Mesendoderm (in vitro differentiated cells): ENCODE results near the gene PRPF40A.

Experiments used
- DNase-seq: peaks from one replicate; pipeline ENCODE4 v3.0.0; 2013
- H2AK5ac ChIP-seq: 2 replicates; pipeline ENCODE4 v1.6.1; 2013; ENCODE audit warnings: low read length, inconsistent platforms
- H2BK120ac ChIP-seq: 2 replicates; pipeline ENCODE4 v1.6.1; 2013; ENCODE audit warnings: low read depth, mild to moderate bottlenecking, low read length, moderate library complexity, mixed read lengths
- H2BK15ac ChIP-seq: replicated peaks from 2 replicates; pipeline ENCODE4 v1.6.1; 2013; ENCODE audit warnings: low read depth, mild to moderate bottlenecking, moderate library complexity
- H2BK5ac ChIP-seq: 2 replicates; pipeline ENCODE4 v1.6.1; 2013; ENCODE audit warnings: low read length, inconsistent platforms
- H3K18ac ChIP-seq: 2 replicates; pipeline ENCODE4 v1.6.1; 2013; ENCODE audit warnings: mild to moderate bottlenecking, low read length, mixed read lengths
- H3K23ac ChIP-seq: one replicate; pipeline ENCODE4 v1.6.1; 2013; ENCODE audit warnings: low read length
- H3K27ac ChIP-seq: 2 replicates; pipeline ENCODE4 v1.5.1; 2013; ENCODE audit warnings: low read depth, mild to moderate bottlenecking, inconsistent platforms, low read length, moderate library complexity
- H3K27me3 ChIP-seq: 2 replicates; pipeline ENCODE4 v1.6.1; 2013; ENCODE audit warnings: low read length, control low read depth, mild to moderate bottlenecking, inconsistent platforms; ENCODE audit not compliant: insufficient read depth, poor library complexity
- H3K36me3 ChIP-seq: 2 replicates; pipeline ENCODE4 v1.6.1; 2013; ENCODE audit warnings: low read length, inconsistent platforms; ENCODE audit not compliant: control insufficient read depth, insufficient read depth
- H3K4ac ChIP-seq: one replicate; pipeline ENCODE4 v1.6.1; 2013; ENCODE audit warnings: low read depth, mild to moderate bottlenecking, low read length, moderate library complexity
- H3K4me1 ChIP-seq: 2 replicates; pipeline ENCODE4 v1.6.1; 2013; ENCODE audit warnings: low read depth, low read length, inconsistent platforms; ENCODE audit not compliant: control insufficient read depth
- H3K4me2 ChIP-seq: 2 replicates; pipeline ENCODE4 v1.6.1; 2013; ENCODE audit warnings: low read length
- H3K4me3 ChIP-seq: 2 replicates; pipeline ENCODE4 v1.5.1; 2013; ENCODE audit warnings: mild to moderate bottlenecking, low read length
- H3K56ac ChIP-seq: one replicate; pipeline ENCODE4 v1.6.1; 2013; ENCODE audit warnings: low read length
- H3K79me1 ChIP-seq: 2 replicates; pipeline ENCODE4 v1.6.1; 2013; ENCODE audit warnings: low read length, inconsistent platforms
- H3K79me2 ChIP-seq: 2 replicates; pipeline ENCODE4 v1.6.1; 2013; ENCODE audit warnings: mild to moderate bottlenecking, low read length; ENCODE audit not compliant: control insufficient read depth, insufficient read depth
- H3K9ac ChIP-seq: 2 replicates; pipeline ENCODE4 v1.6.1; 2013; ENCODE audit warnings: low read length, inconsistent platforms
- H4K5ac ChIP-seq: one replicate; pipeline ENCODE4 v1.6.1; 2013; ENCODE audit warnings: low read length
- H4K8ac ChIP-seq: one replicate; pipeline ENCODE4 v1.6.1; 2013; ENCODE audit warnings: low read depth, mild to moderate bottlenecking, control low read depth, low read length, moderate library complexity
- WGBS: extraction: QIAGEN DNeasy Blood & Tissue Kit; methylation state at CpG from one replicate; pipeline ENCODE4 v1.1.7; 2013; ENCODE audit warnings: low lambda C conversion rate, missing lambda C conversion rate; ENCODE audit not compliant: insufficient coverage; ENCODE audit errors: extremely low coverage; 5-methylcytosine and 5-hydroxymethylcytosine counted together

The PRPF40A gene

DNA sequence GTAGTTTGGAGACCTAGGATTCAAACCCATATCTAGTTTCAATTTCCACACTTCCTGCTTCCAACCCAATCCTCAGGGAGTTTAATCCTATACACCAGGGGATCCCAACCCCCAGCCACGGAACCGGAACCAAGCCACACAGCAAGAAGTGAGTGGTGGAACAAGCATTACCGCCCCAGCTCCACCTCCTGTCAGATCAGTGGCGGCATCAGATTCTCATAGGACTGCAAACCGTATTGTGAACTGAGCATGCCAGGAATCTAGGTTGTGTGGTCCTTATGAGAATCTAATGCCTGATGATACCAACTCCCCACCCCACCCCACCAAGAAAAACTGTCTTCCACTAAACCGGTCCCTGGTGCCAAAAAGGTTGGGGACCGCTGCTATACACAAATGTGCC is 52.5 kb downstream of the PRPF40A start:
- H4K5ac ChIP-seq = no peak overlapping the region
- H3K56ac ChIP-seq = no peak overlapping the region
- H3K36me3 ChIP-seq = peaks cover 8% of the 10 kb centered on the region
- H3K18ac ChIP-seq = no peak overlapping the region
- no peak overlapping the region for H3K27ac ChIP-seq
- H3K4me2 ChIP-seq = no peak overlapping the region
- no peak for DNase-seq
- H3K23ac ChIP-seq = no peak overlapping the region
- H2BK5ac ChIP-seq = no peak overlapping the region
- H2BK120ac ChIP-seq = no peak overlapping the region
- H3K4me3 ChIP-seq = no peak overlapping the region
- no peak overlapping the region for H3K4ac ChIP-seq
- no peaks in the 10 kb centered on the region for H3K79me1 ChIP-seq
- no peaks in the 10 kb centered on the region for H3K79me2 ChIP-seq
- H2BK15ac ChIP-seq = no peak overlapping the region
- H3K27me3 ChIP-seq = no peaks in the 10 kb centered on the region
- no CpG with 5 or more reads among the region's 7 CpGs for WGBS
- H3K4me1 ChIP-seq = no peaks in the 10 kb centered on the region
- H4K8ac ChIP-seq = no peak overlapping the region
- H3K9ac ChIP-seq = no peak overlapping the region
- no peak overlapping the region for H2AK5ac ChIP-seq

GRCh38 chr2:152661076-152661475 is 56.2 kb downstream of the PRPF40A start:
- H3K4me2 ChIP-seq = no peak overlapping the region
- peaks cover 6% of the 10 kb centered on the region for H3K36me3 ChIP-seq
- no peaks in the 10 kb centered on the region for H3K4me1 ChIP-seq
- no peak overlapping the region for H3K27ac ChIP-seq
- no peak overlapping the region for H4K8ac ChIP-seq
- WGBS = no CpG with 5 or more reads among the region's 4 CpGs
- H3K56ac ChIP-seq = no peak overlapping the region
- H3K9ac ChIP-seq = no peak overlapping the region
- no peak overlapping the region for H2BK15ac ChIP-seq
- no peak overlapping the region for H4K5ac ChIP-seq
- H3K27me3 ChIP-seq = no peaks in the 10 kb centered on the region
- H3K4me3 ChIP-seq = no peak overlapping the region
- no peaks in the 10 kb centered on the region for H3K79me2 ChIP-seq
- no peak overlapping the region for H3K18ac ChIP-seq
- H2BK5ac ChIP-seq = no peak overlapping the region
- DNase-seq = no peak
- no peaks in the 10 kb centered on the region for H3K79me1 ChIP-seq
- H3K23ac ChIP-seq = no peak overlapping the region
- no peak overlapping the region for H2AK5ac ChIP-seq
- no peak overlapping the region for H2BK120ac ChIP-seq
- H3K4ac ChIP-seq = no peak overlapping the region

- H2BK120ac ChIP-seq = no peak overlapping the region
- DNase-seq = no peak
- no peaks in the 10 kb centered on the region for H3K79me2 ChIP-seq
- H3K36me3 ChIP-seq = peaks cover 4% of the 10 kb centered on the region
- no peak overlapping the region for H3K18ac ChIP-seq
- H2AK5ac ChIP-seq = no peak overlapping the region
- no peak overlapping the region for H3K4ac ChIP-seq
- no peak overlapping the region for H3K4me2 ChIP-seq
- WGBS = 100% methylated on average over 1 of the region's 1 CpG
- H3K23ac ChIP-seq = no peak overlapping the region
- H2BK5ac ChIP-seq = no peak overlapping the region
- H4K8ac ChIP-seq = no peak overlapping the region
- H3K56ac ChIP-seq = no peak overlapping the region
- no peak overlapping the region for H4K5ac ChIP-seq
- H3K9ac ChIP-seq = no peak overlapping the region
- no peak overlapping the region for H2BK15ac ChIP-seq
- no peak overlapping the region for H3K4me3 ChIP-seq
- no peaks in the 10 kb centered on the region for H3K79me1 ChIP-seq
- no peak overlapping the region for H3K27ac ChIP-seq
- H3K4me1 ChIP-seq = no peaks in the 10 kb centered on the region
- no peaks in the 10 kb centered on the region for H3K27me3 ChIP-seq
These were observed 59.0 kb downstream of the PRPF40A start for GRCh38 chr2:152658221-152658620.

- no peak overlapping the region for H3K4me3 ChIP-seq
- no peak overlapping the region for H3K56ac ChIP-seq
- DNase-seq = no peak
- no peaks in the 10 kb centered on the region for H3K79me1 ChIP-seq
- no peak overlapping the region for H3K23ac ChIP-seq
- no peak overlapping the region for H3K4ac ChIP-seq
- no peak overlapping the region for H3K18ac ChIP-seq
- H3K79me2 ChIP-seq = no peaks in the 10 kb centered on the region
- no peak overlapping the region for H2BK5ac ChIP-seq
- no peak overlapping the region for H4K8ac ChIP-seq
- no CpG with 5 or more reads among the region's 4 CpGs for WGBS
- H3K27ac ChIP-seq = no peak overlapping the region
- H3K9ac ChIP-seq = no peak overlapping the region
- no peaks in the 10 kb centered on the region for H3K4me1 ChIP-seq
- H3K36me3 ChIP-seq = peaks cover 4% of the 10 kb centered on the region
- no peak overlapping the region for H2BK120ac ChIP-seq
- H2AK5ac ChIP-seq = no peak overlapping the region
- no peak overlapping the region for H2BK15ac ChIP-seq
- H4K5ac ChIP-seq = no peak overlapping the region
- H3K4me2 ChIP-seq = no peak overlapping the region
- no peaks in the 10 kb centered on the region for H3K27me3 ChIP-seq
These were observed 60.2 kb downstream of the PRPF40A start for GRCh38 chr2:152657043-152657442.

DNA sequence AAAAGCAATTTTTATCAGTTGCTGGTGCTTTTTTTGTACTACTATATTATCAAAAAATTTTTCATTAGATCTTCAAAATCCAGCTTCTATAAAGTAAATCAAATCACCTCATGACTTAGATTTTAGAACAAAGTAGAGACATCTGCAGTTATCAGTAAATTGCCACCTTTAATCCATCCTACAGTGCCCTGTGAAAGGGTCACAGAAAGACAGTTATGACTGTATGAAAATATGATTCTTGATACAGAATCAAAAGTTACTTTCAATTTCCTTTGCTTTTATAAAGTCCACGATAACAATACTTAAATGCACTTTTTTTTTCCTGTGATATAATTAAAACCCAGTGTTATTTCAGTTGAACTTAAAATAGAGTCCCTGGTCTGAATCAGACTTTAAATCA is 61.4 kb downstream of the PRPF40A start:
- WGBS = no CpG with 5 or more reads among the region's 1 CpG
- no peak overlapping the region for H3K4ac ChIP-seq
- no peak overlapping the region for H3K27ac ChIP-seq
- H3K56ac ChIP-seq = no peak overlapping the region
- H3K4me3 ChIP-seq = no peak overlapping the region
- H2BK5ac ChIP-seq = no peak overlapping the region
- no peak overlapping the region for H3K23ac ChIP-seq
- DNase-seq = no peak
- no peak overlapping the region for H4K5ac ChIP-seq
- no peak overlapping the region for H2BK120ac ChIP-seq
- peaks cover 1% of the 10 kb centered on the region for H3K36me3 ChIP-seq
- no peak overlapping the region for H3K9ac ChIP-seq
- no peaks in the 10 kb centered on the region for H3K79me1 ChIP-seq
- no peak overlapping the region for H2AK5ac ChIP-seq
- H3K4me2 ChIP-seq = no peak overlapping the region
- H3K27me3 ChIP-seq = no peaks in the 10 kb centered on the region
- H3K4me1 ChIP-seq = no peaks in the 10 kb centered on the region
- no peak overlapping the region for H2BK15ac ChIP-seq
- no peaks in the 10 kb centered on the region for H3K79me2 ChIP-seq
- H3K18ac ChIP-seq = no peak overlapping the region
- no peak overlapping the region for H4K8ac ChIP-seq

DNA sequence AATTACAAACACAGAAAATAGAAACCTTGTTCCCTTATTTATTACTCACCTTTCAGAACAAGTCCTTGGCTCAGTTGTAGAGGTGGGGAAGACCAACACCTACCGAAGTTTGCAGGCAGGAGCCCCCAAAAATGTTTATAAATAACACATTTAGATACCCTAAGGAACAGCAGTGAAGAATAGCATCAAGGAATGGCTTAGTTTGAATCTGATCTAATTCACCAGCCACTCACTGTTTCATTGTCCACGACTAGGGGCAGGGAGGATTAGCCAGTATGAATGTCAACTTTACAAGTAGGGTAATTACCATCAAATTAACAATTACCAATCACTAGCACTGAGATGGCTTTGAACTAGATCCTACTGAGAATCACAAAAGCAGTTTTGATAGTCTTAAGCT is 65.4 kb downstream of the PRPF40A start:
- Histone ChIP-seq H2BK15ac (no peak overlapping the region), H3K36me3 (peaks cover 1% of the 10 kb centered on the region)

More for the DNA sequence above, 65.4 kb downstream of the PRPF40A start:
- Histone ChIP-seq H2BK120ac (no peak overlapping the region), H3K9ac (no peak overlapping the region), H3K4me2 (no peak overlapping the region), H2BK5ac (no peak overlapping the region), H3K4ac (no peak overlapping the region), H3K27ac (no peak overlapping the region), H3K79me2 (no peaks in the 10 kb centered on the region), H3K27me3 (no peaks in the 10 kb centered on the region), H3K79me1 (no peaks in the 10 kb centered on the region), H3K56ac (no peak overlapping the region), H4K5ac (no peak overlapping the region), H3K4me3 (no peak overlapping the region), H3K4me1 (no peaks in the 10 kb centered on the region), H3K18ac (no peak overlapping the region), H3K23ac (no peak overlapping the region), H4K8ac (no peak overlapping the region), H2AK5ac (no peak overlapping the region)
- no peak for DNase-seq
- WGBS = no CpG with 5 or more reads among the region's 2 CpGs
